Activated CD8-positive, alpha-beta memory T cell treated with anti-CD3 and anti-CD28 coated beads, Interleukin-2, amount 50 U/mL, for 1 hour (primary cell): ENCODE measurements around the gene UAP1.
"Not testable (repeated sequence)": the region's sequence is repeated elsewhere in the genome, so short reads cannot be mapped to it uniquely, and the experiment has no call there.

ENCODE experiments used
- DNase-seq: peaks from one replicate; pipeline ENCODE4 v3.0.0-alpha.2; 2020; ENCODE audit errors: extremely low read depth

Gene UAP1

DNA sequence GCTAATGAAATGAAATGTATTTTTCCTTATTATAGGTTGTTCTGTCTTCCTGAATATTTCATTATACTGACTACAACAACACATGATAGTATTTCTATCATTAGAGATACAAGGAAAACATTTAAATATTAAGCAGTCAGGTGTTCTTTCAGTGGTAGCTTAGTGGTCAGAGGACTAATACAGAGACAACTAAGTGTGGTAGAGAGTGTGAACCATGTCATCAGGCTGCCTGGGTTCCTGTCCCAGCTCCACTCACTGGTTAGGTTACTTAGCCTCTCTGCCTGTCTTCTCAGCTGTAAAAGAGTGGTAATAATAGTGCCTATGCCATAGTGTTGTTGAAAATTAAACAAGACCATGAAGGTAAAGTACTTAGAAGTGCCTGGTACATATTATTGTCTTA lies 3.9 kb downstream of the UAP1 start:
- no peak for DNase-seq

DNA sequence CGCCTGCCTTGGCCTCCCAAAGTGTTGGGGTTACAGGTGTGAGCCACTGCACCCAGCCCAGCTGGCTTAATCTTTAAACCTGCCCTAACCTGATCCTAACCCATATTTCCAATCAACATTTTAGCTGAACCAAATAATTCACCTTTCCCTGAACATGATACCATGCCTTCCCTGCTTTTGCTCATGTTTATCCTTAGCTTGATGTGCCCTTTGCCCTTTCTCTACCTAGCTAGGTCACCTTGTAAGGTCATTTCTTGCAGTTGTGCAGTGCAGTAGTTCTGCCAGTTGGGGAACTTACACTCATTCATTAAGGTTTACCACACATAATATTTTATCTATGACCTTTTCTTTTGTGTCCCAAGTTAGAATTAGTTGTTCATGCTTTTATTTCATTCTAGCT lies 5.3 kb downstream of the UAP1 start:
- no peak for DNase-seq

DNA sequence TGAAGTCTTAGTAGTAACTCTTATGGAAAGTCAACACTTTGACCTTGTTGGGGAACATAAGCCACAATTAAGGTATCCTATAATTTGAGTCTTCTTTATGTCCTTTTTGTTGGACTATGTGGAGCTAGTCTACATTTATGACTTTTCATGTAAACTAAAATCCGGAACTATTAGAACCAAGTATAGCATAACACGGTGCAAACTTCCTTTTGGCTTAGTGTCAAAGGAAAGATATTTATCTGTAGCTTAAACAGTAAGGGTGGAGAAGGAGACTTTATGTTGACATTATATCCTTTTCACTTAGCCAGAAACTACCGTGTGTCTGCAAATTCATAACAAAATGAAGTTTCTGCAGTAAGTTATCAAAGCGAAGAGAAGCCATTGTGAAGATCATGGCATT lies 7.3 kb downstream of the UAP1 start:
- DNase-seq = no peak

DNA sequence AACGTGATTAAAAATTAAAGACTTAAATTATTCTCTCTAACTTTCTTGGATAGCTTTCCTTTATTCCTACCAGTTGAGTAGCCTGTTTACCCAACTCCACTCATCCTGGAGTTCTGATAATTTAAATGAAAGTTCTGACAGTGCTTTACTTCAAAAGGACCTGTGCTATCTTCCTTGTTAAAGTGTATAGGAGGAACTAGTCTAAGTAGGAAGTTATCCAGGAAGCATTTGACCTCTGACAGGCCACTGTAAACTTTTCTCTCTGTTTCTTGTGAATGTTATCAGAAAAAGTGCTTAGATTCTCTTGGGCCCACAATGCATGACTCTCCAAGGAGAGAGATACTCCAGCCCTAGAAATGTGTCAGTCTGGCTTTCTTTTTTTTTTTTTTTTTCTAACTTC lies 9.2 kb downstream of the UAP1 start:
- DNase-seq = no peak

DNA sequence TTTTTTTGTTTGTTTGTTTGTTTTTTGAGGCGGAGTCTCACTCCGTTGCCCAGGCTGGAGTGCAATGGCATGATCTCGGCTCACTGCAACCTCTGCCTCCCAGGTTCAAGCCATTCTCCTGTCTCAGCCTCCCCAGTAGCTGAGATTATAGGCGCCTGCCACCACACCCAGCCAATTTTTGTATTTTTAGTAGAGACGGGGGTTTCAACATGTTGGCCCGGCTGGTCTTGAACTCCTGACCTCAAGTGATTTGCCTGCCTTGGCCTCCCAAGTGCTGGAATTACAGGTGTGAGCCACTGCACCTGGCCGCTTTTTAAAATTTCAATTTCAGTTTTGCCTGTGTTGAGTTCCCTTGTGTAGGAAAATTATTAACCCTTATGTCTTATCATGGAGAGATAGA lies 9.6 kb downstream of the UAP1 start:
- DNase-seq = not testable (repeated sequence)

DNA sequence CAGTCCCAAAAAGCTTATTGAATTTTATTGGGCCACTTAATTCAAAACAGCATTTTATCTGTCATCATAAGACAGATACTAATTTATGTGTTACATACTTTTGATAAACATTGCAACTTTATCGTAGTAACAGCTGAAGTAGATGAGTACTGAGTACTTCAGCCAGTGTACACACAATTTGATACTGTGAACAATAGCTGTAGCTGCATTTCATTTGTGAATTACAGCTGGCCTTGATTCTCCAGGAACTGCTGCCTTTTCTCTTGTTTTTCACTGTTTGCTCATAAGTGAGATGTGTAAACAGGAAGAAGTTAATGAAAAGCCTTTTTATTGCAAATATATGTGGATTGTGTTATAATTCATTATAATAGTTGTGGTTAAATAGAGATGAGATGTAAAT lies 10.2 kb downstream of the UAP1 start:
- no peak for DNase-seq

DNA sequence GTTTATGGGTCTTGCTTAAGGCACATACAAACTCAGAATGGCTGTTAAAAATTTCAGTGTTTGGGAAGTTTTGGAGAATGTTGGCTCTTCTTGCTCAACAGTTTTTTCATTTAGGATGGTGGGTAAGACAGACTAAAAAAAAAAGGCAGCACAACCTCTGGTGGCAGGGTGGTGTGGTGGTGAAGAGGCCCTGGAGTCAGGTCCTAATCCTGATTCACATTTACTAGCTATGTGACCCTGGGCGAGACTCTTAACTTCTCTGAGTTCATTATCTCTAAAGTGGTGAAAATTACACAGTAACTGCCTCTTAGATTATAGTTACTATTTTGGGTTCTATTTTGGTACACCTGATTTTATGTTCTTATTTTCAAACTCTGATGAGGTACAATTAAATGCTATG lies 11.6 kb downstream of the UAP1 start:
- no peak for DNase-seq

DNA sequence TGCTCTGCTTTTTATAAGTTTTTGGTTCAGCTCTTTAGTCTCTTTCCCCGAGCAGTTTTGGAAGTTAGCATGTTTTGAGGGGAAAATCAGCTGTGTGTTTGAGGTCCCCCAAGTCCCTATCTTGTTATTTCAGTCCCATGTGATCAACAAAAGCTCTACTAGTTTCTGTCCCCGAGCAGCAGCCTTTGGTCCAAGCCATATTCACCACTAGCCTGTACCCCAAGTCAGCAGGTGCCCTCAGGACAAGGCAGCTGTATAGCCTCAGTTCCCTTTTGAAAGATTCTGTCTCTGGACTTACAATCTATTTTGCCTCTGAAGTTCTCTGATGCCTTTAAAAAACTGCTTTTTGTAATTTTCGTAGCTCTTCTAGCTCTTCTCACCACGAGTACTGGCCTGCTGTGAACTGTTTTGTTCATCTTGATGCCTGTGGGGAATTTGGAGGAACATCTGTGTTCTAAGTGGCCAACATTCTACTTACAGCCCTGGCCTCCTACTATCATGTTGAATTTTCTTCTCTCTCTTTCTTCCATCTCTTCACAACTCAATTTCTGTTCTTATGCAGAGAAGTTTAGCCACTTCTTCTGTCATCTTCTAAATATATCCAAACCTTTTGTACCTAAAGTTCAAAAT lies 16.7 kb downstream of the UAP1 start:
- no peak for DNase-seq

DNA sequence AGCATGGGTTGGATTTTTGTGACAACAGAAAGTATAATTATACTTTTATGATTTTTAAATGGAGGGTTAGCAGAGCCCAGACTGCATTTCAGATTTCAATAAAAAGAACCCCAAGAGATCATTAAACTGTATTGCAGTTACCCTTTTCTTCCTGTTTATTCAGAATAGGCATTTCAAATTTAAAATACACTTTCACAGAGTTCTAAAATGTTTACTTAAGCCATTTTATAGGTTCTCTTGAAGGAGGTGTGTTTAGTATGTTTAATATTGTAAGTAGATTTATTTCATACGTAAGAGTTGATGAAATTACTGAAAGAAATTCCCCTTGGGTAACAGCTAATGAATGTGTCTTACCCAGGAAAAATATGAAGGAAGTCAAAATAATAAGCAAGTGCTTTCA lies 17.4 kb downstream of the UAP1 start:
- no peak for DNase-seq

DNA sequence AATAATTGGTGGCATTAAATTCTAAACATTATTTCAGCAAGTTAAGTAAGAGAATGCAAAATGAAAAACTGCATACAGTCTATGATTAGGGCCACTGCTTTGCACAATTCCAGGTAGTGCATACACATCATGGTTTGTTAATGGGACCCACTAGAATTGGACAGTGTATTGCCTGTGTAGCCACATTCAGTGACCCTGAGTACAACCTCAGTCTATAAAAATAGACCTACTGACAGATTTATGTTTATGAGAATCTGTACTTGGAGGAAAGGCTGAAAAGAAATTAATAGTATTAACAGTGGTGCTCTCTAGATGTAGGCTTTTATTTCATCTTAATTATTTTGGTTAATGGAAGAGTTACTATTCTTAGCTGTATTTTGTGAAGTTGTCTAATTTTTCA lies 18.8 kb downstream of the UAP1 start:
- DNase-seq = no peak

DNA sequence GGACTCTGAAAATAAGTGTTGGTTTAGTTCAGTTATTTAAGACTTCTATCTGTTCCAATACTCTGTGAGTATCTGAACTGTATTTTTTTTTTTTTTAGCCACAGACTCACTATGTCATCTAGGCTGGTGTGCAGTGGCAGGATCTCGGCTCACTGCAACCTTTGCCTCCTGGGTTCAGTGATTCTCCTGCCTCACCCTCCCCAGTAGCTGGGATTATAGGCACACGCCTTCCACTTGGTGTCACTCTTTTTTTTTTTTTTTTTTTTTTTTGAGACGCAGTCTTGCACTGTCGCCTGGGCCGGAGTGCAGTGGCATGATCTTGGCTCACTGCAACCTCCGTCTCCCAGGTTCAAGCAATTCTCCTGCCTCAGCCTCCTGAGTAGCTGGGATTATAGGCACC lies 21.4 kb downstream of the UAP1 start:
- not testable (repeated sequence) for DNase-seq

DNA sequence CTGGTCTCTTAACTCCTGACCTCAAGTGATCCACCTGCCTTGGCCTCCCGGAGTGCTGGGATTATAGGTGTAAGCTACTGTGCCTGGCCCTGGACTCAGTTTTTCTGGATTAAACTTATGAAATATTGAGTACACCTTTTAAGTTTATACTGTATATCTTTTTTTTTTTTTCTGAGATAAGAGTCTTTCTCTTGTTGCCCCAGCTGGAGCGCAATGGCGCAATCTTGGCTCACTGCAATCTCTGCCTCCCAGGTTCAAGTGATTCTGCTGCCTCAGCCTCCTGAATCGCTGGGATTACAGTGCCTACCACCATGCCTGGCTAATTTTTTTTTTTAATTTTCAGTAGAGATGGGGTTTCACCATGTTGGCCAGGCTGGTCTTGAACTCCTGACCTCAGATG lies 23.6 kb downstream of the UAP1 start:
- DNase-seq = not testable (repeated sequence)

DNA sequence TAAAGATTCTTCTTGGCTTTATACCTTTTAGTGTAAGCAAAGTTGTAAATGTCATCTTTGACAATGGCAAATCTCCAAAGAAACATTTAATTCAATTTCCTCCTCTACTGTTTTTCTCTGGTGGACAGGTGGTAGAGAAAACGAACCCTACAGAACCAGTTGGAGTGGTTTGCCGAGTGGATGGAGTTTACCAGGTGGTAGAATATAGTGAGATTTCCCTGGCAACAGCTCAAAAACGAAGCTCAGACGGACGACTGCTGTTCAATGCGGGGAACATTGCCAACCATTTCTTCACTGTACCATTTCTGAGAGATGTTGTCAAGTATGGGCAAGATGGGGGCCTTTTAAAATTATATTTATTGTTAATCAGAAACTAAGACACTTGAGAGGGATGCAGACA lies 25.8 kb downstream of the UAP1 start:
- DNase-seq = no peak

DNA sequence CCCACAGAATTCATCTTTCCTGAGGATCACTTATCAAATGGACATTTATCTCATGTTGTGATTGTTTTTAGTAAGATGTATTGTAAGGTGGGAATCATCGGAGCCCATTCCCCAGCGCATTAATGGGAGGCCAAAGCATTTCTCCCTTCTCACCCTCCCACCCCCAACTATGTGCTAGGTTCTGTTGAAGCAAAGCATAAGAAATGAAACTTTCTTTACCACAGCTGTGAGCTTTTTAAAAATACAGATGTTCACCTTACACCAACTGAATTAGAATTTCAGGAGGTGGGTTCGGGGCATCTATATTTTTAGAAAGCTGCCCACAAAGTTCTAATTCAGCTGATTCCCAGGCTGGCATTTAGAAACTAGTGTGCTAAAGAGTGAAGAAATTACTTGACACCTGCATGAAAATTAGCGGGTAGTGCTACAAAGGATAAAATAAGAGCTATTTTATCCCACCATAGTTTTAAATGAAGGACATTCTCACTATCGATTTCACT lies 26.3 kb downstream of the UAP1 start:
- no peak for DNase-seq

DNA sequence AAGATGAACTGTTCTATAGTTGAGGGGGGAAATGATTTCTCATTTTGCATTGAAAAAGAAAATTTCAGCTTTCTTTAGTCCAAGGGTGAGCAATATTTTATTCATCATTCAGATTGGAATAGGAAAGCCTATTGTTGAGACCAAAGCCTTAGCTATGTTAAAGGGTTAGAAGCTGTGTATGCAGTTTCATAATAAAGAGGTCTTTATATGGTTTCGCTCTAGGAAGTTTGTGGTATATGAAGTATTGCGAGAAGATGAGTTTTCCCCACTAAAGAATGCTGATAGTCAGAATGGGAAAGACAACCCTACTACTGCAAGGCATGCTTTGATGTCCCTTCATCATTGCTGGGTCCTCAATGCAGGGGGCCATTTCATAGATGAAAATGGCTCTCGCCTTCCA lies 28.6 kb downstream of the UAP1 start:
- DNase-seq = no peak

DNA sequence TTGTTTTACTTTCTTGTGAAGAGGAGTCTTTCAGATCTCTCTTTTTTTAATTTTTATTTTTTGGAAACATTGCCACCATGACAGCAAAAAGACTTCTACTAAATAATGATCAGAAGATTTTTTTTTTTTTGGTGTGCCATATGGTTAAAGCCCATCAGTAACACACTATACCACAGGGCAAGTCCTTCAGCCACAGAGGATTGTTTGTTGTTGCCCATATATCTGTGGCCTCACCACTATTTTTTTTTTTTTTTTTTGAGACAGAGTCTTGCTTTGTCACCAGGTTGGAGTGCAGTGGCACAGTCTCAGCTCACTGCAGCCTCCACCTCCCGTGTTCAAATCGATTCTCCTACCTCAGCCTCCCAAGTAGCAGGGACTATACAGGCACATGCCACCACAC lies 29.2 kb downstream of the UAP1 start:
- no peak for DNase-seq

DNA sequence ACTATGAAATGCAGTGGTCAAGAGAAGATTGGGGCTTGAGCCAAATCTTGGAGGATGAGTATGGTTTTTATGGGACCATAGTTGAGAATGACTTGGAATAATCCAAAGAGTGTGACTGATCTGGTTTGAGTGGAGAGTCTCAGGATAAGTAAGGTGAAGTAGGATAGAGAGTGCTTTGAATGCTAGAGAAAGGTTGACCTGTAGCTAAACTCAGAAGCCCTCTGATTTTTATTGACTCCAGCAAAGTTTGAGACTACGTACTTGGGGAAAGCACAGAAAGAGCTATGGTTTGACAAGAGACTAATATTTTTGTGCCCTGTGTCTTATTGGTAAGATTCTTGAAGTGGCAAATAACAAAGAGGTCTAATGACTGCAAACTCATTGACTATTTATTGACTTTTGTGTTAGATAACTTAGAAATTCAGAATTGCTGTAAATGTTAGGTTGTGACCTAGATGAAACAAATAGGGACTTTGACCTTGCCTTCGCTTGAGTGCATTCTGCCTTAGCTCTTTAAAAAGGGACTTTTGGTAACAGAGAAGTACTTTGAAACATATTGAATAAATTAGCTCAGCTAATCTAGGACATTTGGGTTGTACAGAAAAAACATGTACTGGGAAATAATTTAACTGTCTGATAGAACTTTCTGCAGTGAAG lies 35.1 kb downstream of the UAP1 start:
- DNase-seq = no peak

DNA sequence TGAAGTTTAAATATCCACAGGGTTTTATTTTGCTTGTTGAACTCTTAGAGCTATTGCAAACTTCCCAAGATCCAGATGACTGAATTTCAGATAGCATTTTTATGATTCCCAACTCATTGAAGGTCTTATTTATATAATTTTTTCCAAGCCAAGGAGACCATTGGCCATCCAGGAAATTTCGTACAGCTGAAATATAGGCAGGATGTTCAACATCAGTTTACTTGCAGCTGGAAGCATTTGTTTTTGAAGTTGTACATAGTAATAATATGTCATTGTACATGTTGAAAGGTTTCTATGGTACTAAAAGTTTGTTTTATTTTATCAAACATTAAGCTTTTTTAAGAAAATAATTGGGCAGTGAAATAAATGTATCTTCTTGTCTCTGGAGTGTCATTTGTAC lies 37.9 kb downstream of the UAP1 start:
- no peak for DNase-seq

DNA sequence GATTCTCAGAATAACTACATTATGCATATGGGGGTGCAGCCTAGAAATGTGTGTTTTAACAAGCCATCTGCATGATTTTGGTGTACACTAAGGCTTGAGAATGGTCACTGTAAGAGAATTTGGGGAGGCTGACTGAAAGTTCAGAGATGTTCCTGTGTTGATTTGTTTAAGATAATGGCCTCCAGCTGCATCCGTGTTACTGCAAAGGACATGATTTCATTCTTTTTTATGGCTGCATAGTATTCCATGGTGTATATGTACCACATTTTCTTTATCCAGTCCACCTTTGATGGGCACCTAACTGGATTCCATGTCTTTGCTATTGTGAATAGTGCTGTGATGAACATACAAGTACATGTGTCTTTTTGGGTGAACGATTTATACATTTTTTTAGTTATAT lies 41.6 kb downstream of the UAP1 start:
- DNase-seq = not testable (repeated sequence)

DNA sequence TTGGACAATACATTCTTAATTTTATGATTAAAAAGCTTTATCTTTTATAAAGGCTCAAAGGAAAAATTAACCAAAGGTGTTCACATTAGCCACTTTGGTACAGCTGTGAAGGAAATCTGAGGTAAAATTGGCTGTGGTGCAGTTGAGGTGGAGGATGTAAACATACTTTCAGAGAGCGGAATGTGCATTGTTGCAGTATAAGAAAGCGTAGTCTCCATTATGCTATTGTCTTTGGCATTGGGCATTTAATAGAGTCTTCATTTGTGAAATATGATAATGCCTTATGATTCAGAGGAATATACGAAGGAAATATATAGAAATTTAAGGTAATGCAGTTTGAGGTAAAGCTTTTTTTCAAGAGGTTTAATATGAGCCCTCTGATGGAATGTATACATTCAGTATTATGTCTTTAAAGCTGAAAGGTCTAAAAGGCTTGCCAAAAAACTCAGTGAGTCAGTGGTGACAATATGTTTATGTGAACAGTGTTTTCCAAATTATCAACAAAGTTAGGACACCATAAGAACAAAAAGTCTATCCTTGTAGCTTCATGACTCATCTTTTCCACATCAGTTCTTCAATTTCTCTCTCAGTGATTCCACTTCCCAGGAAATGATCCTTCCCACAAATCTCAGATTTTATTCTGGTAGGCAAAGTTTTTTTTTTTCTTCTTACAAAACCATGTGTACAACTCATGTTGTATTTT lies 43.9 kb downstream of the UAP1 start:
- DNase-seq = no peak

DNA sequence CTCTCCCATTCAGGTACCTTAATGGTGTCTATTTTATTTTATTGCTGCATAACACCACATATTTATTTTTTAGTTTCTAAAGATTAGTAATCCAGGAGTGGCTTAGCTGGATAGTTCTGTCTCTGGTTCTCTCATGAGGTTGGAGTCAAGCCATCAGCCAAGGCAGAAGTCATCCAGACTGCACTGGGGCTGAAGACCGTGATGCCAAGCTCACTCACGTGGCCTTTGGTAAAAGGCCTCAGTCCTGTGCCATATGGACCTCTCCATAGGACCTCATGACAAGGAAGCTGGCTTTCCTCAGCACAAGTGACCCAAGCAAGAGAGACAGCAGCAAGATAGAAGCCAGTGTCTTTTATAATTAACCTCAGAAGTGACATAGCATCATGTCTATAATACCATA lies 47.8 kb downstream of the UAP1 start:
- DNase-seq = no peak

DNA sequence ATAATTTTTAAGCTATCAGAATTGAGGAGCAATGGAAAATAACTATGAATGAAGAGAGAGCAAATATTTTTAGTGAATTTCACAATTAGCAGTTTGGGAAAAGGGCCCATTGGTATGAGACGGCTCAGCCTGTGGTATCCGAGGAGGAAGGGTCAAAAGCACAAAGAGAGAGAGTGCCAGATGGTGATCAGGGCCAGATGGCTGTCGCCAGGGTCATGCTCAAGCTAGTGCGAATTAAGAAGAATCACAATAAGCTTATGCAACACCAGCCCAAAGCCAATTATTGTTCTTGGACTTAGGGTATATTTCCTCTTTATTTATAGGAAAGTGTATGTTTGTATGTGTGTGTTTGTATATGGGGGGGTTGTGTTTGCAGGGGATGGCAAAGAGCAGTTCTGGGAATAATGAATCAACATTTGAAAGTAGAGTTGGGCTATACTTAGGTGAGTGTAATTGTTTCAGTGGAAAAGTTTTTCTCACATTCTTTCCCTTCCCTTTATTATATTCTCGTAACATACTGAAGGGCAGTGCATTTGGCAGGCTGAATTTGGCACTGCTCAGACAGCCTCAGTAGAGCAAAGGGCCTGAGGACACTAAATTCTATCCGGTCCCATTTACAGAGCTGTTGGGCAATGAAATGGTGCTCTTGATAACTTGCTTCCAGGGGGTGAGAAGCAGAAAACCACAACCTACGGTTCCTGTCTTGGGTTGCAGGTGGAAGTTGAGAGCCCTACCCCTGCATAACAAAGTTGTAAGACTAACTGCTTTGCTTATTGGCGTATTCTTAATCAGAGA lies 51.3 kb downstream of the UAP1 start:
- DNase-seq = no peak
